ENCODE data around the gene KCNK10. TPM values are rescaled to one million over a fixed set of nuclear protein-coding genes. Genes with fewer than 3 reads are reported as not detected.
A peak's percentile ranks its signal among the peaks of the same experiment; 100 is the strongest.

Gene KCNK10
- total RNA-seq, 2 donors from 2014 or later: 4.9 TPM; not detected in 1

GRCh38 chr14:88191605-88192004, 131.5 kb downstream of the KCNK10 start:
- 68% methylated on average over 2 of the region's 2 CpGs for WGBS
- no peak for DNase-seq (ENCODE audit: low spot score)
- intact Hi-C loops (cut with DNase I): loop anchor here (5.0 kb wide), 1 partner anchor 191 kb away; no protein-coding TSS in a partner anchor

GRCh38 chr14:88189417-88190191, 133.5 kb downstream of the KCNK10 start:
- Histone ChIP-seq H3K4me1 (replicated peaks) (no peaks in the 10 kb centered on the region), H3K27ac (no peak overlapping the region), H3K9me3 (no peaks in the 10 kb centered on the region), H3K4me3 (peak overlapping the region; percentile 9 to 20), H3K36me3 (no peaks in the 10 kb centered on the region), H3K27me3 (replicated peaks; ENCODE audit: insufficient read depth) (no peaks in the 10 kb centered on the region)
- WGBS: 18% methylated on average over 10 of the region's 10 CpGs
- peak in 3 of 4 experiments; percentile 67 to 79 (median 77) for TF ChIP-seq CTCF (IDR thresholded peaks at IDR 0.05)
- TF ChIP-seq POLR2A (IDR thresholded peaks at IDR 0.05): no peak
- peak; percentile 70 for TF ChIP-seq POLR2AphosphoS5 (IDR thresholded peaks at IDR 0.05)
- intact Hi-C loops (cut with DNase I): loop anchor here (5.0 to 10.0 kb wide), 3 partner anchors 193 to 675 kb away; partner anchors contain the start of gene ZC3H14
- DNase-seq (ENCODE audit: low spot score): peak; percentile 87

More at GRCh38 chr14:88191605-88192004, 131.5 kb downstream of the KCNK10 start:
- no peaks in the 10 kb centered on the region for H3K36me3 ChIP-seq
- TF ChIP-seq CTCF (IDR thresholded peaks at IDR 0.05): no peak
- TF ChIP-seq POLR2AphosphoS5 (IDR thresholded peaks at IDR 0.05): no peak
- no peak for TF ChIP-seq POLR2A (IDR thresholded peaks at IDR 0.05)
- H3K27me3 ChIP-seq (replicated peaks; ENCODE audit: insufficient read depth): no peaks in the 10 kb centered on the region
- H3K27ac ChIP-seq: no peak overlapping the region
- H3K4me3 ChIP-seq: no peak overlapping the region
- H3K4me1 ChIP-seq (replicated peaks): no peaks in the 10 kb centered on the region
- no peaks in the 10 kb centered on the region for H3K9me3 ChIP-seq

GRCh38 chr14:88188745-88189416, 134.2 kb downstream of the KCNK10 start:
- peak; percentile 10 for DNase-seq (ENCODE audit: low spot score)
- TF ChIP-seq POLR2A (IDR thresholded peaks at IDR 0.05) (no peak), POLR2AphosphoS5 (IDR thresholded peaks at IDR 0.05) (no peak), CTCF (IDR thresholded peaks at IDR 0.05) (no peak)
- intact Hi-C loops (cut with DNase I): loop anchor here (5.0 to 10.0 kb wide), 2 partner anchors 373 to 676 kb away; partner anchors contain the start of gene ZC3H14
- Histone ChIP-seq H3K4me1 (replicated peaks) (no peaks in the 10 kb centered on the region), H3K27me3 (replicated peaks; ENCODE audit: insufficient read depth) (no peaks in the 10 kb centered on the region), H3K27ac (no peak overlapping the region), H3K4me3 (peak overlapping the region; percentile 9 to 20), H3K36me3 (no peaks in the 10 kb centered on the region), H3K9me3 (no peaks in the 10 kb centered on the region)
- WGBS: 9% methylated on average over 13 of the region's 13 CpGs

- H3K27ac ChIP-seq: no peak overlapping the region
- no peaks in the 10 kb centered on the region for H3K4me1 ChIP-seq (replicated peaks)
- 95% methylated on average over 22 of the region's 22 CpGs for WGBS
- H3K36me3 ChIP-seq: no peaks in the 10 kb centered on the region
- no peak for DNase-seq (ENCODE audit: low spot score)
- TF ChIP-seq CTCF (IDR thresholded peaks at IDR 0.05): no peak
- no peak for TF ChIP-seq POLR2AphosphoS5 (IDR thresholded peaks at IDR 0.05)
- TF ChIP-seq POLR2A (IDR thresholded peaks at IDR 0.05): no peak
- intact Hi-C loops (cut with DNase I): loop anchor here (5.0 to 10.0 kb wide), 2 partner anchors 376 to 679 kb away; partner anchors contain the start of gene ZC3H14
- no peak overlapping the region for H3K4me3 ChIP-seq
- no peaks in the 10 kb centered on the region for H3K27me3 ChIP-seq (replicated peaks; ENCODE audit: insufficient read depth)
- no peaks in the 10 kb centered on the region for H3K9me3 ChIP-seq
These were observed 137.2 kb downstream of the KCNK10 start for GRCh38 chr14:88185843-88186242.
